ENCODE results near the gene NTM. TPM values are rescaled to one million over a fixed set of nuclear protein-coding genes. Genes with fewer than 3 reads are reported as not detected.

Gene NTM
- total and polyA plus RNA-seq, 2 of the 8 experiments (the other 6 are each of a cell fraction or from before 2014, with no cell fraction given) = 13.4 to 20.0 TPM

GRCh38 chr11:132075447-132075846, 705.0 kb downstream of the NTM start:
- Histone ChIP-seq H3K27ac (ENCODE audit: low read depth, low read length) (no peak overlapping the region), H4K5ac (ENCODE audit: insufficient read length, low read depth, low read length) (no peak overlapping the region), H2BK12ac (ENCODE audit: low read depth, low read length) (no peak overlapping the region), H2AK5ac (ENCODE audit: low read depth, low read length) (no peak overlapping the region), H4K8ac (ENCODE audit: extremely low read depth, insufficient read depth, low read length) (no peak overlapping the region), H3K4me1 (replicated peaks in 1 of 4; ENCODE audit: control insufficient read depth in 3 of 4, insufficient read depth in 4 of 4, low read length in 3 of 4) (peaks cover 0 to 7% (median 2%) of the 10 kb centered on the region in 4 experiments; a peak in 2 of 7 replicates), H3K79me1 (ENCODE audit: low read depth, low read length) (no peaks in the 10 kb centered on the region), H3K18ac (ENCODE audit: extremely low read depth, low read length) (no peak overlapping the region), H3K9me3 (ENCODE audit: insufficient read depth in 2 of 2, low read depth in 1 of 2, low read length in 1 of 2) (no peaks in the 10 kb centered on the region), H4K91ac (replicated peaks; ENCODE audit: insufficient read length, low read length) (no peak overlapping the region), H3K4ac (replicated peaks; ENCODE audit: insufficient read length, low read depth, low read length) (no peak overlapping the region), H2BK20ac (ENCODE audit: low read length) (no peak overlapping the region), H3K4me2 (ENCODE audit: insufficient read depth in 1 of 2, low read depth in 2 of 2, low read length in 2 of 2) (no peak overlapping the region), H2AFZ (ENCODE audit: low read length) (no peak overlapping the region), H3K14ac (ENCODE audit: insufficient read length) (no peak overlapping the region), H3K36me3 (ENCODE audit: control insufficient read depth in 2 of 4, insufficient read depth in 4 of 4, low read length in 3 of 4) (no peaks in the 10 kb centered on the region), H2BK120ac (replicated peaks; ENCODE audit: low read depth, low read length) (no peak overlapping the region), H3K23me2 (ENCODE audit: low read depth, low read length) (no peaks in the 10 kb centered on the region), H3K9ac (replicated peaks in 1 of 4; ENCODE audit: extremely low read depth in 1 of 4, low read depth in 3 of 4, low read length in 3 of 4) (no peak overlapping the region), H3K23ac (ENCODE audit: insufficient read length) (no peak overlapping the region), H3K4me3 (ENCODE audit: extremely low read depth in 1 of 4, insufficient read depth in 2 of 4, low read depth in 3 of 4, low read length in 4 of 4) (no peak overlapping the region), H3K27me3 (replicated peaks in 1 of 4; ENCODE audit: control insufficient read depth in 3 of 4, extremely low read depth in 1 of 4, insufficient read depth in 3 of 4, low read length in 3 of 4) (no peaks in the 10 kb centered on the region), H2BK15ac (ENCODE audit: low read length) (no peak overlapping the region), H3K56ac (replicated peaks; ENCODE audit: insufficient read length, low read depth, low read length) (no peak overlapping the region), H4K20me1 (replicated peaks in 1 of 2; ENCODE audit: control insufficient read depth in 1 of 2, insufficient read depth in 2 of 2, low read length in 2 of 2) (no peaks in the 10 kb centered on the region), H2BK5ac (ENCODE audit: low read depth, low read length) (no peak overlapping the region), H3K79me2 (ENCODE audit: control insufficient read depth in 1 of 2, insufficient read depth in 2 of 2, low read length in 2 of 2) (no peaks in the 10 kb centered on the region)
- CTCF ChIA-PET (ENCODE audit: partially characterized antibody) = interaction anchor here (0.6 to 1.6 kb wide), 2 partner anchors 9 to 12 kb away, joined by 3 to 5 read pairs; no protein-coding TSS in a partner anchor
- no peak for FAIRE-seq
- TF ChIP-seq POLR2A (IDR thresholded peaks at IDR 0.05; ENCODE audit: control extremely low read depth in 1 of 2, low read depth in 2 of 2, low read length in 2 of 2) (no peak), RBBP5 (IDR thresholded peaks at IDR 0.05; ENCODE audit: borderline replicate concordance, low read depth, low read length) (no peak)
- POLR2A ChIA-PET (ENCODE audit: partially characterized antibody) = no interaction called here
- no peak for DNase-seq (ENCODE audit: low read depth in 1 of 2, low spot score in 2 of 2)
- 94% methylated on average over 1 of the region's 1 CpG; no CpG with 5 or more reads in 1 of the 2 experiments for WGBS, 2 experiments (ENCODE audit: extremely low coverage in 1 of 2, insufficient coverage in 1 of 2, insufficient read length in 1 of 2, insufficient replicate concordance in 2 of 2, low coverage in 1 of 2, low lambda C conversion rate in 2 of 2, missing lambda C conversion rate in 1 of 2)
